Bone marrow (tissue), 2 donors: ENCODE results near the gene MYH10.

Source experiments
- DNase-seq, 2 donors: peaks; one replicate each; lab custom pipeline; 2025; lab: John Stamatoyannopoulos, UW

MYH10 gene

GRCh38 chr17:8474826-8475225, 155.7 kb downstream of the MYH10 start:
- DNase-seq, result no peak

GRCh38 chr17:8473451-8474192, 156.9 kb downstream of the MYH10 start:
- no peak for DNase-seq

GRCh38 chr17:8472663-8473062, 157.9 kb downstream of the MYH10 start:
- no peak for DNase-seq

GRCh38 chr17:8470447-8471047, 160.0 kb downstream of the MYH10 start:
- DNase-seq, result no peak

GRCh38 chr17:8469964-8470363, 160.6 kb downstream of the MYH10 start:
- no peak for DNase-seq

- DNase-seq, result no peak
Observed at GRCh38 chr17:8468980-8469379, 161.5 kb downstream of the MYH10 start.

- DNase-seq, result no peak
Observed at GRCh38 chr17:8468127-8468526, 162.4 kb downstream of the MYH10 start.

GRCh38 chr17:8467527-8467926, 163.0 kb downstream of the MYH10 start:
- no peak for DNase-seq

GRCh38 chr17:8466873-8467272, 163.7 kb downstream of the MYH10 start:
- no peak for DNase-seq

GRCh38 chr17:8466456-8466855, 164.1 kb downstream of the MYH10 start:
- no peak for DNase-seq

- no peak for DNase-seq
Observed at GRCh38 chr17:8465759-8466158, 164.8 kb downstream of the MYH10 start.

- DNase-seq, result no peak
Observed at GRCh38 chr17:8465356-8465755, 165.2 kb downstream of the MYH10 start.

GRCh38 chr17:8464941-8465340, 165.6 kb downstream of the MYH10 start:
- DNase-seq, result no peak

GRCh38 chr17:8463099-8463498, 167.4 kb downstream of the MYH10 start:
- DNase-seq, result no peak

- DNase-seq, result no peak
Observed at GRCh38 chr17:8462564-8462963, 168.0 kb downstream of the MYH10 start.

- DNase-seq, result no peak
Observed at GRCh38 chr17:8459831-8460230, 170.7 kb downstream of the MYH10 start.

GRCh38 chr17:8459107-8459506, 171.4 kb downstream of the MYH10 start:
- DNase-seq, result no peak

GRCh38 chr17:8458128-8458527, 172.4 kb downstream of the MYH10 start:
- no peak for DNase-seq

- no peak for DNase-seq
Observed at GRCh38 chr17:8455665-8456209, 174.8 kb downstream of the MYH10 start.

- no peak for DNase-seq
Observed at GRCh38 chr17:8453326-8453725, 177.2 kb downstream of the MYH10 start.

GRCh38 chr17:8451933-8452614, 178.5 kb downstream of the MYH10 start:
- no peak for DNase-seq

GRCh38 chr17:8448310-8448709, 182.2 kb downstream of the MYH10 start:
- DNase-seq, result no peak

- DNase-seq, result no peak
Observed at GRCh38 chr17:8447799-8448198, 182.7 kb downstream of the MYH10 start.
